Amygdala (tissue), 56 donors: Measurements from ENCODE around the gene TEKTIP1.

Source experiments
- DNase-seq, 56 donors: peaks; one replicate each; lab custom pipeline; 2025; lab: John Stamatoyannopoulos, UW

Gene TEKTIP1

DNA sequence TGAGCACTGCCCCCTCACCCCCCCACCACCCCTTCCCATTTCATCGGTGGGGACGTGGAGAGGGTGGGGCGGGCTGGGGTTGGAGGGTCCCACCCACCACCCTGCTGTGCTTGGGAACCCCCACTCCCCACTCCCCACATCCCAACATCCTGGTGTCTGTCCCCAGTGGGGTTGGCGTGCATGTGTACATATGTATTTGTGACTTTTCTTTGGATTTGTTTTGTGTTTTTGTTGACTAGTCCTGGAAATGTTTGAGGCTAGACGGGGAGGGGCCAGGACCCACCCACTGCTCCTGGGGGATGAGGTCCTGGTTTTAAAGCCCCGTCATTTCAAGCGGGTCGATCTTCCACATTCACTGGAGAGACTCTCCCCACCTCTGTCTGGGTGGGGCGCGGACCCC lies 3.0 kb upstream of the TEKTIP1 start:
- no peak for DNase-seq

DNA sequence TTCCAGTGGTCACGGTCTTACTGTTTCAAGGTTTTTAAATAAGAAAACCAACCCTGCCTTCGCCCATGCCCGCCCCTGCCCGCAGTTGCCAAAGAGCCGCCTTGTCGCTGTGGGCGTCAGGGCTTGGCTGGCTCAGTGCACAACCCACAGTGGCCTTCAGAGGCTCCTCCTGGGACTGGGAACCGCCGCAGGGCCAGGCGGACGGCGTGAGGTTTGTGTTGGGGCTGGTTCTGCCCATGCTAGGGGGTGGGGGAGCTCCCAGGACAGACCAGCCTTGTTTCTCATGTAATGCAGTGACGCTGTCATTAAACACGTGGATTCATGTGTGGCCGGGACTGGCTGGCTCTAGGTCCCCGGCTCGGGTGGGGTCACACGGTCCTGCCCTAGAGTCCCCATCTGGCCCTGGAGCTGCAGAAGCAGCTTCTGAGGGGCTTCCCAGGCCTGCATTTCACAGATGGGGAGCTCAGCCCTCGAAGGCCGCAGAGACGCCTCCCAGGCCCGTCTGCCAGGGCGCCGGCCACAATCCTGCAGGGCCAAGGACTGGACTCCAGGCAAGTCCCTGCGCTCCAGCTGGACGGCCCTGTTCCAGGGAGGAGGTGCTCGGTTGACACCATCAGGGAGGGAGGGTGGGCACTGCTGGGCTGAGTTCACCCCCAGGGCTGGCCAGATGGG lies 2.4 kb upstream of the TEKTIP1 start:
- peak in 47 of 56 donors; percentile 18 to 85 (median 66) for DNase-seq

DNA sequence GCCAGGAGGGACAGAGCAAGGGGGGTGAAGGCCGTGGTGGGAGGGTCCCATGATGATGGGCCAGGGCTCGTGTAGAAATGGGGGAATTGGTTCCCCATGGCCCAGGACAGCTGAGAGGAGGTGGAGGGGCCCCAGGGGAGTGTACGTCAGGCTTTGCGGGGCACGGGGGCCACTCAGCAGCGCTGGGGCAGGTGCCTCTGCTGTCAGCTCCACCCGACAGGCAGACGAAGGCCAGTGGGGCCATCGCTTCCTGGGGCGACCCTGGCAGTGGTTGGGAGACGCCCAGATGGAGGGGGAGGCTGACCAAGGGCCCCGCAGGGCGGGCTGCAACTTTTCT lies 1.9 kb upstream of the TEKTIP1 start:
- DNase-seq, result no peak

DNA sequence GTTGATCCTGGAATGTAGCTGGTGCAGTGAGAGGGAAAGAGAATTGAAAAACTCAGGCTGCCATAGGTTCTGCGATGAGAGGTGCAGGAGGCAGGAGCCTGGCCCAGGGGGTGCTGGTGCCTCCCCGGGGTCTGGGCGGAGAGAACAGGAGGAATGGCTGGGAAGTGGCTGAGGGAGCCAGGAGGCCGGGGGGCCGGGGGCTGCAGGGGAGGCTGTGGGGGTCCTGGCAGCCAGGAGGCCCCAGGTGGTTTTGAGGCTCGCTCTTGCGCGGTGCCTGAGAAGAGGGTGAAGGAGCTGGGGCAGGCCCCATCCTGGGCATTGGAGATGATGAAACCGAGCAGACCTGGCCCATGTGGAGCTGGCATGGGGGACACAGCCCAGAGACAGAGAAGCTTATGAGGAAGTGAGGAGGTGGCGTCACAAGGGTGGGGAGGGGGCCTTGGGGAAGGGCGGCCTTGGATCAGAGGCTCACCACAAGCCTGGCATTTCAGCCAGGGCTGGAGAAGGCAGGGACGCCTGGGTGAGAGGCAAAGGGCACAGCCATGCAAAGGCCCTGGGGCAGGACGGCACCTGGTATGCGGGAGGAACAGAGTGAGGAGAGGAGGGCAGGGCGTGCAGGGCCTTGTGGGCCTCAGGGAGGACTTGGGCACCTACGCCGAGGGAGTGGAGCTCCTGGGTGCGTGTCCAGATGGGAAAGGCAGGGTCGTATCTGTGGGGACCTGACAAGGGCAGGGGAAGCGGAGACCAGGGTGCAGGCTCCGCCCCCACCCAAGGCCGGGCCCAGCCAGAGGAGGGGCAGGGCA lies 1.3 kb upstream of the TEKTIP1 start:
- DNase-seq, result peak in 5 of 56 donors; percentile 14 to 36 (median 27)

DNA sequence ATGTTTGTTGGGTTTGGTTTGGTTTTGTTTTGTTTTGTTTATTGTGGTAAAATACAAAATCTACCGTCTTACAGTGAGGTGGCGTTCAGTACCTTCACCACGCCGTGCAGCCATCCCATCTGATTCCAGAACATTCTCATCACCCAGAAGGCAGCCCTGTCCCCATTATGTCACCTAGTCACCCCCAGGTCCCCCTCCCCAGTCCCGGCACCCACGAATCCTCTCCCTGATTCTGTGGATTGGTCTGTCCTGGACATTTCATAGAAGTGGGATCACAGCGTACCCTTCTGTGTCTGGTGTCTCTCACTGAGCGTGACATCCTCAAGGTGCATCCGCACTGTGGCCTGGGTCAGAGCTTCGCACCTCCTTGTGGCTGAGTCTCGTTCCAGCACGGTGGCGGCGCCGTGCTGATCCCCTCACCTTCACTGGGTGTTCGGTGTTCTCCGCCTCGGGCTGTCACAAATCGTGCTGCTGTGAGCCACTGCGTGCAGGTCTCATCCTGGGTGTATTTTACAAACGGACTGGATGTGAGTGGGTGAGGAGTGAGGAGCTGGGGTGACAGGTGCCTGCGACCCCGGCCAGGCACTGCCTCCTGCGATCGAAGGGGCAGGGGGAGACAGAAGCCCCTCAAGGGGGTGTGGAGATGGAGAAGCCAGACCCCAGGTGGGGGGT lies 580 bp upstream of the TEKTIP1 start:
- no peak for DNase-seq

DNA sequence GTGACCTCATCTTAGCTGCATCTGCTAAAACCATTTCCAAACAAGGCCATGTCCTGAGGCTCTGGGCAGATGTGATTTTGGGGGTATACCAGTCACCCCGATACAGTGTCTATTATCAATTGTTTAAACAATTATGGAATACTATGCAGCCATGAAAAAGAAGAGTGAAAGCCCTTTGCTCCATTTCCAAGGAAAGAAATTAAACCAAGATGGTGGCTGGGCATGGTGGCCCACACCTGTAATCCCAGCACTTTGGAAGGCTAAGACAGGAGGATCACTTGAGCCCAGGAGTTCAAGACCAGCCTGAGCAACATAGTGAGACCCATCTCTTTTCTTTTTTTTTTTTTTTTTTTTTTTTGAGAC lies 763 bp downstream of the TEKTIP1 start:
- no peak for DNase-seq

DNA sequence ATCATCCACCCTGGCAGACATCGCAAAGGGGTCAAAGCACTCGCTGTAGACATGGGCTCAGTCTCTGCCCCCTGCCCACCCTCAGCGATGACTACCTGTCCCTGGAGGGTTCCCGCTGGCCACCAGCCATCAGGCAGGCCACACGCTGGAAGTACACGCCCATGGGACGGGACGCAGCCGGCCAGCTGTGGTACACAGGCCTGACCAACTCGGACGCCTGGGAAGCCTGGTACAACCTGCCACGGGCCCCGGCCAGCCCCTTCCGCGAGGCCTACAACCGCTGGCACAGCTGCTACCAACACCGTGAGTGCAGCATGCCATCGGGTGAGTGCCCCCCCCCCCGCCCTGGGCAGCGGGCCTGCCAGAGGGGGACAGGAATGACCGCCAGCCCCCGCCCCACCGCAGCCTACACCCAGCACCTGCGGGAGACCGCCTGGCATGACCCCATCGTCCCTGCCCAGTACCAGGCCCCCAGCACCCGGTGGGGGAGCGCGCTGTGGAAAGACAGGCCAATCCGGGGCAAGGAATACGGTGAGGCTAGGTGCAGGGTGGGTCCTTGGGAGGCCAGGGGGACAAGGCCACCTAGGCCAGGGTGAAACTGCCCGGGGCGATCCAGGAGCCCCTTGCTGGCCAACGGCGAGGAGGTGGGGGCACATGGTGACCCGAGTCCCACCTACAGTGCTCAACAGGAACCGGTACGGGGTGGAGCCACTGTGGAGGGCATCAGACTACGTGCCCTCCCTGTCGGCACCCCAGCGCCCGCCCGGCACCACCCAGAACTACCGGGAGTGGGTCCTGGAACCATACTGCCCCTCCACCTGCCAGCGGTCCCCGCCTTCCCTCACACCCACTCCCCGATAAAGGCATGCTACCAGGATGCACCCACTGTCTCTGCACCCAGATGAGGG lies 4.4 kb downstream of the TEKTIP1 start:
- DNase-seq, result peak in 40 of 56 donors; percentile 8 to 85 (median 54)

DNA sequence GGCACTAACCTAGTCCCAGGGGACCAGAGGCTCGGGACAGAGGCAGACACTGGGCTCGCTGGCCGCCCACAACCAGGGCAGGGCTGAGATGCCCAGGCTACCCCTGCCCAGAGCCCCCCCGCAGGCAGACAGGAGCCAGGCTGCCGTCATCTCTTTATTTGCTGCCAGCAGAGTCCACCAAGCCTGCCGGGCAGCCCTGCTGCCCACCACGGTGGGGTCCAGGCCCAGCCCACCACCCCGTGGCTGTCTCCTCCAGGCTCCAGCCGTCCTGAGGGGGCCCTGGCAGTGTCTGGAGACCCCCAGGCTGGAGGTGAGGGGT lies 5.0 kb downstream of the TEKTIP1 start:
- DNase-seq, result peak in 4 of 56 donors; percentile 21 to 29 (median 25)

DNA sequence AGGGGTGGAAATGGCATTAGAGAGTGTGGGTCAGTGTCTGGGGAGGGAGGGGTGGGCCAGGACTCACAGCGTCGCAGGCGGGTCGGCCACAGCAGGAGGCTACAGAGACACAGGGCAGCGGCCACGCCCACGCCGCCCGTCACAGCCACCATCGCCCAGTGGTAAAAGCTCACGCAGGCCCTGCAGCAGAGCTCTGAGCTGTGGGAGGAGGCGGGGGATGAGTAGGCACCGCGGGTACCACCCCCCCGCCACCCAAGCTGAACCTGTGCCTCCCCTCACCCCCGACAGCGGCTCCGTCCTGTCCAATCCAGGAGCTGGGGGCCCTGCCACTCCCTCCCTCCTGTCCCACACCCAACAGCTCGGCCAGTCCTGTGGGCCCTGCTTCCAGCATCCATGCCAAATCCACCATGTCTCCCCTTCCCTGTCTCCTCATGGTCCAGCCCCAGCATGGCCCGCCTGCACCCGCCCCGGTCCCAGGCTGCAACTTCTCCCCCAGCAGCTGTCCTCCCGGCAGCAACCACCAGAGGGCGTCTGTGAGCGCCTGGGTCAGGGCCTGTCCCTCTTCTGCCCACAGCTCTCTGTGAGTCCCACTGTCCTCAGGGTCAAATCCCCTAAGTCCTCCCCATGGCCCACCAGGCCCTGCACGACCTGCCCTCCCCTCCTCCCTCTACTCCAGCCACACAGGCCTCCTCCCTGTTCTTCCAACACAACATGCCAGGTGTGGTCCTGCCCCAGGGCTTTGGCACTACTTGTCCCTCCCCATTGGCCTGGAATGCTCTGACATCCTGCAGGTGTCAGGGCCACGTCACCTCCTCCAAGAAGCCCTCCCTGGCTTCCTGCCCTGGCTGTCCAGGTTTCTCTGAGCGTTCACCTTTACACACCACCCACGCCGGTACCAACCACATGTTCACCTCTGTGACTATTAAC lies 6.0 kb downstream of the TEKTIP1 start:
- DNase-seq, result peak in 54 of 56 donors; percentile 22 to 93 (median 77)

DNA sequence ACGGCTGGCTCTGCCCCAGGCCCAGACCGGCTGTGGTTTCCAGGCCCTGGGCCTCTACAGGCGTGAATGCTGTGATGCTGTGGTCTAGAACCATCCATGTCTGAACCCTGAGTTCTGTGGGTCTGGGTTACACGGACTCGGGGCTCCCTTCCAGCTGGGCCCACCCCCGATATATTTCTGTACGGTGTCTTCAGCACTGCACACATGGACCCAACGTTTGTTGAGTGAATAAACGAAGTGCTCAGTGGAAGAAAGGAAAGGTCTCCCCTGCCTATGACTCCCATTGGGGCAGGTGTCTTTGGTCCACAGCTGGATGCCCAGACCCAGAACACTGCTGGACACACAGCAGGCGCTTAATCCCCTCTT lies 6.7 kb downstream of the TEKTIP1 start:
- no peak for DNase-seq

DNA sequence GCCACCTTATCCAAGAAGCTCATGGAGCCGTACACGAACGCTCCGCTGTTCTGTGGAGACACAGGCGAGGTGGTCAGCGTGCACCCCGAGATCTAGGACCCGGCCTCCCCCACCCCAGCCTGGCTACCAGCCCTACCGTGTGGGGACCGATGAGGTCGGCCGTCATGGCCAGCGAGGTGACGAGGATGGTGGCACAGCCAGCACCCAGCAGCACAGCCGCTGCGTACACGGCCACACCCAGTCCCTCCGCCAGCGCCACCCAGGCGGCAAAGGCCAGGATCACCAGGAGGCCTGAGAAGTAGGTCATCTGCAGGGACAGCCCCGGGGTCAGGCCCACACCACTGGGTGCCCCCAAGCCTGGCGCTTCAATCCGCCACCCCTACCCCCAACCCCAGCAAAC lies 7.1 kb downstream of the TEKTIP1 start:
- DNase-seq, result no peak

DNA sequence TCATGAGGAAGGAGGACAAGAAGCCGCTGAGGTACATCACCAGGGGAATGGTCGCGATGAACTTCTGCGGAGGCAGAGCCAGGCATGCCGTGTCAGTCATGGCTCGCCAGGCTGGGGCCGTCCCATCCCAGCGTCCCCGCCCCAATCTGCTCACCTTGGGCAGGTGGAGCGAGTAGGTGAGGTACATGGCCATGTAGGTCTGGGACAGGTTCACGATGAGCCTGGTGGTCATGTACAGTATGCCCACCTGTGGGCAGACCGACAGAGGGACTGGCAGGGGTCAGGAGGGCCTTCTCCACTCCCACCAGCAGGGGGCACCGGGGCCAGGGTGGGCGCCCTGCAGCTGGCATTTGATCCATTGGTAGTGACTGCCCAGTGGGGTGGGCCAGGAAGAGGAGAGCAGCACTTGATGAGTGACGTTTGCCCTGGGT lies 8.3 kb downstream of the TEKTIP1 start:
- peak in 1 of 56 donors; percentile 14 for DNase-seq

DNA sequence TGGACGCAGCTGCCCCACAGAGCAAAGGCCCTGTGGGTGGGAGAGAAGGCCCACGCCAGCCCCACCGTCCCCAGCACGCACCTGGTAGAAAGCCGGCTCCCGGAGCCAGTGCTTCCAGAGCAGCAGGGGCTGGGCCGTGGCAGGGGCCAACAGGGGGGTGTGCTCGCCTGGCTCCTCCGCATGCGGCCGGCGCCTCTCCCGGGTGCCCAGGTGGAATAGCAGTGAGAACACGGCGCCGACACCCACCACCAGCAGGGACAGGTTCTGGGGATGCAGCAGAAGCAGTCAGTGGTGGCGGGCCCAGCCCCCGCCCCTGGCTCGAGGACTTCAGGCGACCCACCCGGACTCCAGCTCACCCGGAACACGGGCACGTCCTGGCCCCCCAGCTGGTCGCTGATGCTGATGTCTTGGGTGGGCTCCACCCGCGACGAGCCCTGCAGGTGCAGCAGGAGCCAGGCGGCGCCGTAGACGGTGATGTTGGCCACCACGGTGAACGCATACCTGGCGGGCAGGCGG lies 8.9 kb downstream of the TEKTIP1 start:
- DNase-seq, result no peak

DNA sequence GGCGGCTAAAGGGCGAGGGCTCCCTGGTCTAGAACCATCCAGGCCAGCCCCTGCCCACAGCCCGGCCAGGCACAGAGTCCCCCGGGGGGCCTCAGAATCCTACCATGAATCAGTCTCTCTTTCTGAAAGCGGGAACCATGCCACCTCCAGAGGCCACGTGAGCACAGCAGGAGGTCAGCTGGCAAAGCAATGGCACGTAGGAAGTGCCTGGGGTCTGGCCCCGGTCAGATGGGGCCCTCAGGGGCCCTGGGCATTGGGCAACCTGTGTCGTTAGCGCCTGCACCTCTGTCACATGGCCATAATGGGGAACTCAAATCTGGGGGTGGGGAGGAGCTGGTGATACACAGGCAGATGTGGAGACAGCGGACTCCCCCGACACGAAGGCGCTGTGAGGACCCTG lies 9.6 kb downstream of the TEKTIP1 start:
- DNase-seq, result peak in 22 of 56 donors; percentile 10 to 79 (median 40)

DNA sequence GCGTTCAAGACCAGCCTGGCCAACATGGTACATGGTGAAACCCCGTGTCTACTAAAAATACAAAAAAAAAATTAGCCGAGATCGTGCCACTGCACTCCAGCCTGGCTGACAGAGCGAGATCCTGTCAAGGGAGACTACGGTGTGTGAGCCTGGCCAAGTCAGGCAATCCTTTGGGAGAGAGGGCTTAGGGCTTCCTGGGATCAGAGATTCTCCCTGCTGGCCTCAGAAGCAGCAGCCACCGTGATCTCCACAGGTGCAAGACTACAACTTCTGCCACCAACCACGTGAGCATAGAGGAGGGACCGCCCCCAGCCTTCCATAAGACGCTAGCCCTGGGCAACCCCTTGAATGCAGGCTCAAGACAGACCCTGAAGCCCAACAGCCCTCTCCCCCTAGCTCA lies 10.8 kb downstream of the TEKTIP1 start:
- no peak for DNase-seq

DNA sequence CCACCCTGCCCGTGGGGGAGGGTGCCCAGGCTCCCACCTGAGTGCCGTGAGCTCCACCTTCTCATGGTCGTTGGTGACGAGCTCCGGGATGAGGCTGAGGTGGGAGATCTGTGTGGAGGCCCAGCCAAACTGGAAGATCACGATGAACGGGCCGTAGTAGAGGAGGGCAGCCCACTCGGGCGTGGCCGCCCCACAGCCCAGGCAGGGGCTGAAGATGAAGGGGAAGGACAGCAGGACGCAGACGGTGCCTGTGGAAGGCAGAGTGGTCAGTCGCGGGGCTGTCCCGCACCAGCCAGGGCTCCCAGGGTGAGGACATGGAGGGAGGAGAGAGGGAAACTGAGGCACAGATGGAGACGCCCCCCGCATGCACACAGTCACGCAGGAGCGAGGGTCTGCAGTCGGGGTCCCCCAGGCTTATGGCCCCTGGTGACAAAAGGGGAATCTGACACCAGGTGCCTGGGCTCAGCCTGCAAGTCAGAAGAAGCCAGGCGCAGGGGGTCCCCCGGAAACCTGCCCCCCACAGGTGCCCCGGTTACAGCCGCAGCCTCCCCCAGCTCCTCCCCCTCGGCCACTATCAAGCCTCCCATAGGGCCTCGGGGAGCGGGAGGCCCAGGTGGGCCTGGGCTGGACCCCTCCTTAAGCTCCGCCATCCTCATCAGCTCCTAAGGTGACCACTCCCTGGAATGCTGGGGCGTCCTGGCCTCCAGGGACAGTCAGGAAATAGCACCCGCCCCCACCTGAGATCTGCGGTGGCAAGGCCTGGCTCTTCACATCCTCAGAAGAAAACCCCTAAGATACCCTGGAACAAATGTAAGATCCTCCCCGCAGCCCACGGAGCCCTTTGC lies 12.2 kb downstream of the TEKTIP1 start:
- DNase-seq, result no peak

DNA sequence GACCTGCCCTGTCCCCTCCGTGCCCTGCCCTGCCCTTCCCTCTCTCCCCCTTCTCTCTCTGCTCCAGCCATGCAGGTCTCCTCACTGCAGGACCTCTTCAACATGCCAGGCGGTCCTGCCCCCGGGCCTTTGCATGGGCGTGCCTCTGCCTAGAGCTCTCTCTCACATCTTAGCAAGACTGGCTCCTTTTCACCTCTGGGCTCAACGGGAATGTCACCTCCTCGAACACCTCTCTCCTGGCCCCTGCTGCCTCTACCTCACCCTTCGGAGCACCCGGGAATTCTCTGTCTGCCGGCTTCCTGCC lies 12.8 kb downstream of the TEKTIP1 start:
- no peak for DNase-seq

DNA sequence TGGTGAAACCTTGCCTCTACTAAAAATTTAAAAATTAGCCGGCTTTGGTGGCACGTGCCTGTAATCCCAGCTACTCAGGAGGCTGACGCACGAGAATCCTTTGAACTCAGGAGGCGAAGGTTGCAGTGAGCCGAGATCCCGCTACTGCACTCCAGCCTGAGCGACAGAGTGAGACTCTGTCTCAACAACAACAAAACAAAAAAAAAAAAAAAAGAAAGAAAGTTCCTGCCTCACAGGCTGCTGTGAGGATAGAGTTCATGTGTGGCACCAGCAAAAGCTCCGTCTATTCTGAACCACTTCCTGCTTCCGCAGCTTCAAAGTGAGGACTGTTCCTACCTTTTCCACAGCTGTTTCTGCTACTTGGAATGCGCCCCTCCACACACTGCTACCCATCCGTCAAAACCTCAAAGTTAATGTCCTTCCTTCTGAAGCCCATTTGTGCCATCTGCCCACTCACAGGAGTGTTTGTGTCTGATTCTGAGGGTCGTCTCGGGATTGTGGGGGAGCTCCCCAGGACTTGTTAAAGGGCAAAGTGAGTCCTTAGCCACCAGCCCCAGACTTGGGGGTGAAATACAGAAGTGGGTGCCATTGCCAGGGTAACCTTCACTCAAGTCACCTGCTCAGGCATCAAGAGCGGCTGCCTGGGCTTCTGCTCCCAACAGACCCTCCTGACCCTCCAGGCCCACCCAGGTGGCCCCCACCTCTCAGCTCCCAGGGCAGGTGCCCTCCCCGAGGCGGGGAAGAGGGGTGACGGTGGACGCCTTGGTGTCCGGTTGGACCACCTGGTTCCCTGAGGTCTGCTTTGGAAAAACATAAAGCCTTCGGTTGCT lies 15.5 kb downstream of the TEKTIP1 start:
- DNase-seq, result no peak
